Measurements from ENCODE around the gene OVCH1. TPM values are rescaled to one million over a fixed set of nuclear protein-coding genes. Genes with fewer than 3 reads are reported as not detected.

Gene OVCH1
- total and polyA plus RNA-seq, 7 donors = 0.04 to 0.54 (median 0.18) TPM

DNA sequence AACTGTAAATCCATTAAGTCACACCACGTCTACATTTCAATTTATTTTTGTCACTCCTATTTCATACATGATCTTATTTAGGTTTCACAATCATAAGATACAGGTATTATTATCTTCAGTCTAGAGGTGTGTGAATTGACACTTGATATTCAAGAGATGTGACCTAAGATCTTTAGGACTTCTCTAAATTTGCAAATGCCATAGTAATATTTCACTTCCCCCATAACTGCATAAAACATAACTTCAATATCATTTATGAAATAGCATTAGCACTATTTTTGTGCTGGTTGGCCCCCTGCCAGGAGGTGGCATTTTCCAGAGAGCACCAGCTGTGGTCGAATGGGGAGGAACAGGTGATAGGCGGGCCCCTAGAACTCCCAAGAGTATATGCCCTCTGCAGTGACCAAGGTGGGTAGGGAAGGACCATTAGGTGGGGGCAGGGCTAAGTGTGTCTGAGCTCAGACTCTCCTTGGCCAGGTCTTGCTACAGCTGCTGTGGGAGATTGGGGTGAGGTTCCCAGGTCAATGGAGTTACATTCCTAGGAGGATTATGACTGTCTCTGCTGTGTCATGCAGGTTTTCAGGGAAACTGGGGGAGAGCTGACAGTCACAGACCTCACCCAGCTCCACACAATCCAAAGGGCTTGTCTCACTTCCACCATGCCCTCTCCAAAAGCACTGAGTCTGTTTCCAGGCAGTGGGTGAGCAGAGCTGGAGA is 67.3 kb downstream of the OVCH1 start:
- no peak for ATAC-seq
- H3K4me1 ChIP-seq = no peaks in the 10 kb centered on the region
- H3K27me3 ChIP-seq (ENCODE audit: insufficient read depth in 3 of 3, low read length in 2 of 3) = no peaks in the 10 kb centered on the region
- no peak overlapping the region for H3K27ac ChIP-seq
- H3K9me3 ChIP-seq = no peaks in the 10 kb centered on the region
- H3K36me3 ChIP-seq (ENCODE audit: insufficient read depth in 1 of 2, low read depth in 1 of 2) = no peaks in the 10 kb centered on the region
- no peak for DNase-seq
- WGBS, 3 donors = 34 to 52% (median 40%) methylated on average over 3 of the region's 3 CpGs
- intact Hi-C loops (cut with DNase I) = no loop called here
- H3K4me3 ChIP-seq = no peak overlapping the region
- TF ChIP-seq, protein P1, sequence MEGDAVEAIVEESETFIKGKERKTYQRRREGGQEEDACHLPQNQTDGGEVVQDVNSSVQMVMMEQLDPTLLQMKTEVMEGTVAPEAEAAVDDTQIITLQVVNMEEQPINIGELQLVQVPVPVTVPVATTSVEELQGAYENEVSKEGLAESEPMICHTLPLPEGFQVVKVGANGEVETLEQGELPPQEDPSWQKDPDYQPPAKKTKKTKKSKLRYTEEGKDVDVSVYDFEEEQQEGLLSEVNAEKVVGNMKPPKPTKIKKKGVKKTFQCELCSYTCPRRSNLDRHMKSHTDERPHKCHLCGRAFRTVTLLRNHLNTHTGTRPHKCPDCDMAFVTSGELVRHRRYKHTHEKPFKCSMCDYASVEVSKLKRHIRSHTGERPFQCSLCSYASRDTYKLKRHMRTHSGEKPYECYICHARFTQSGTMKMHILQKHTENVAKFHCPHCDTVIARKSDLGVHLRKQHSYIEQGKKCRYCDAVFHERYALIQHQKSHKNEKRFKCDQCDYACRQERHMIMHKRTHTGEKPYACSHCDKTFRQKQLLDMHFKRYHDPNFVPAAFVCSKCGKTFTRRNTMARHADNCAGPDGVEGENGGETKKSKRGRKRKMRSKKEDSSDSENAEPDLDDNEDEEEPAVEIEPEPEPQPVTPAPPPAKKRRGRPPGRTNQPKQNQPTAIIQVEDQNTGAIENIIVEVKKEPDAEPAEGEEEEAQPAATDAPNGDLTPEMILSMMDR (IDR thresholded peaks at IDR 0.05) = no peak

GRCh38 chr12:29428633-29429032 is 68.9 kb downstream of the OVCH1 start:
- TF ChIP-seq, protein P1 (IDR thresholded peaks at IDR 0.05) = no peak
- H3K27ac ChIP-seq = no peak overlapping the region
- DNase-seq (no peak), ATAC-seq (no peak)
- no peaks in the 10 kb centered on the region for H3K27me3 ChIP-seq (ENCODE audit: insufficient read depth in 3 of 3, low read length in 2 of 3)
- H3K4me3 ChIP-seq = no peak overlapping the region
- H3K36me3 ChIP-seq (ENCODE audit: insufficient read depth in 1 of 2, low read depth in 1 of 2) = no peaks in the 10 kb centered on the region
- intact Hi-C loops (cut with DNase I) = no loop called here
- H3K9me3 ChIP-seq = no peaks in the 10 kb centered on the region
- H3K4me1 ChIP-seq = no peaks in the 10 kb centered on the region

- 75 to 86% (median 85%) methylated on average over 4 of the region's 4 CpGs for WGBS, 3 donors
Observed at GRCh38 chr12:29427964-29428363, 69.5 kb downstream of the OVCH1 start.

DNA sequence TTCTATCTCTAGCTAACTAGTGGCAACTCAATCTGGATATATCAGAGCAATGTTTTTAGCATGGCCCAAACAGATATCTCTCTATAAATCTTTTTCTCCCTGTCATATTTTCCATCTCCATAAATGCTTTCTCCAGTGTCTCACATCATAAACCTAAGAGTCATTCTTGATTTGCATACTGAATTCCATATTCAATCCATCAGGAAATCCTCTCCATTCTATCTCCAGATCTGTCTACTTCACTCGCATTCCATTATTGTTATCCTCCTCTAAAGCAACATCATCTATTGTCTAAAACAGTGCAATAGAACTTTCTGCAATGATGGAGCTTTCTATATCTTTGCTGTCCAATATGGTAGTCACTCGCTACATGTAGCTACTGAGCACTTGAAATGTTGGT is 71.0 kb downstream of the OVCH1 start:
- Histone ChIP-seq H3K4me3 (no peak overlapping the region), H3K27me3 (ENCODE audit: insufficient read depth in 3 of 3, low read length in 2 of 3) (no peaks in the 10 kb centered on the region), H3K36me3 (ENCODE audit: insufficient read depth in 1 of 2, low read depth in 1 of 2) (no peaks in the 10 kb centered on the region), H3K4me1 (no peaks in the 10 kb centered on the region), H3K27ac (no peak overlapping the region), H3K9me3 (no peaks in the 10 kb centered on the region)
- intact Hi-C loops (cut with DNase I) = no loop called here
- WGBS, 3 donors = 87 to 92% (median 88%) methylated on average over 2 of the region's 2 CpGs
- TF ChIP-seq, protein P1 (IDR thresholded peaks at IDR 0.05) = no peak
- ATAC-seq = no peak
- DNase-seq = no peak

More at GRCh38 chr12:29427964-29428363, 69.5 kb downstream of the OVCH1 start:
- no peak overlapping the region for H3K4me3 ChIP-seq
- DNase-seq = no peak
- H3K36me3 ChIP-seq (ENCODE audit: insufficient read depth in 1 of 2, low read depth in 1 of 2) = no peaks in the 10 kb centered on the region
- H3K9me3 ChIP-seq = no peaks in the 10 kb centered on the region
- H3K4me1 ChIP-seq = no peaks in the 10 kb centered on the region
- H3K27me3 ChIP-seq (ENCODE audit: insufficient read depth in 3 of 3, low read length in 2 of 3) = no peaks in the 10 kb centered on the region
- TF ChIP-seq, protein P1 (IDR thresholded peaks at IDR 0.05) = no peak
- ATAC-seq = no peak
- intact Hi-C loops (cut with DNase I) = no loop called here
- no peak overlapping the region for H3K27ac ChIP-seq

DNA sequence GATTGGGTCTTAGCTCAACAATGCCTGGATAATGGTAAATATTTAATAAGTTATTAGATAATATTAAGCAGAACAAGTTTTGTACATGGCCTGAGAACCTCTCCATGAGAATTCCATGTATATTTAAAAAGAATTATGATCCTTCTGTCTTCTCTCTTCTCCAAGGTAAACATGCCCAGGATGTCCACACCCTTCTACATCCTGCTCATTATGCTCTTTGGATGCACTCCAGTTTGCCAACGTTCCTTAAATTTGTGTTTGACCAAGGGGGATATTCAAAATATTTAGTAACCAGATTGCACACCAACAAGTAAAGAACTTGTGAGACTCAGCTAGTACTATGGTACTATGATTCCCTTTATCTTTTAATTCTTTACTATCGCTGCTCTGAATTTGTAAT is 71.8 kb downstream of the OVCH1 start:
- intact Hi-C loops (cut with DNase I) = no loop called here
- Histone ChIP-seq H3K27me3 (ENCODE audit: insufficient read depth in 3 of 3, low read length in 2 of 3) (no peaks in the 10 kb centered on the region), H3K27ac (no peak overlapping the region), H3K36me3 (ENCODE audit: insufficient read depth in 1 of 2, low read depth in 1 of 2) (no peaks in the 10 kb centered on the region), H3K4me3 (no peak overlapping the region), H3K9me3 (no peaks in the 10 kb centered on the region), H3K4me1 (no peaks in the 10 kb centered on the region)
- DNase-seq (no peak), ATAC-seq (no peak)
- 57 to 62% (median 58%) methylated on average over 2 of the region's 2 CpGs for WGBS, 3 donors
- TF ChIP-seq, protein P1 (IDR thresholded peaks at IDR 0.05) = no peak
